GM19099 (cell line): ENCODE measurements around the gene CMC2.

Experiments
- POLR2A ChIP-seq: IDR thresholded peaks from 3 replicates; pipeline ENCODE4 v1.6.1; 2011; ENCODE audit warnings: low read depth; ENCODE audit not compliant: insufficient read length; ENCODE audit errors: extremely low read depth

Gene CMC2

DNA sequence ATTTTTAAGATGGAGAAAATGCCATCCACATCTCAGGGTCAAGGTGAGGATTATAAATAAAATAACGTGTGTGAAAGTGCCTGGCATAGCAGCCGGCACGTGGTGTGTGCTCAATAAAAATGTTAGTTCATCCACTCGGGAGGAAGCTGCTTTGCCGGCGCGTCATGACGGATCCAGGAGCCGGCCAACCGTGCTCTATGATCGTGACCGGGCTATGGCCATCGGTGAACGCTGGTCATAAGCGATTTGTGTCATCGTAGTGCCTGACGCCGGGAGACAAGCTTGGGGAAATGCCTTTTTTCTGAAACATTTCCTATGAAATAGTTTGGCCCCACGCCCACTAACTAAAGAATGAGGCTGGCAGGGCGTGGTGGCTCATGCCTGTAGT lies 74.0 kb downstream of the CMC2 start:
- TF ChIP-seq POLR2A, result no peak

DNA sequence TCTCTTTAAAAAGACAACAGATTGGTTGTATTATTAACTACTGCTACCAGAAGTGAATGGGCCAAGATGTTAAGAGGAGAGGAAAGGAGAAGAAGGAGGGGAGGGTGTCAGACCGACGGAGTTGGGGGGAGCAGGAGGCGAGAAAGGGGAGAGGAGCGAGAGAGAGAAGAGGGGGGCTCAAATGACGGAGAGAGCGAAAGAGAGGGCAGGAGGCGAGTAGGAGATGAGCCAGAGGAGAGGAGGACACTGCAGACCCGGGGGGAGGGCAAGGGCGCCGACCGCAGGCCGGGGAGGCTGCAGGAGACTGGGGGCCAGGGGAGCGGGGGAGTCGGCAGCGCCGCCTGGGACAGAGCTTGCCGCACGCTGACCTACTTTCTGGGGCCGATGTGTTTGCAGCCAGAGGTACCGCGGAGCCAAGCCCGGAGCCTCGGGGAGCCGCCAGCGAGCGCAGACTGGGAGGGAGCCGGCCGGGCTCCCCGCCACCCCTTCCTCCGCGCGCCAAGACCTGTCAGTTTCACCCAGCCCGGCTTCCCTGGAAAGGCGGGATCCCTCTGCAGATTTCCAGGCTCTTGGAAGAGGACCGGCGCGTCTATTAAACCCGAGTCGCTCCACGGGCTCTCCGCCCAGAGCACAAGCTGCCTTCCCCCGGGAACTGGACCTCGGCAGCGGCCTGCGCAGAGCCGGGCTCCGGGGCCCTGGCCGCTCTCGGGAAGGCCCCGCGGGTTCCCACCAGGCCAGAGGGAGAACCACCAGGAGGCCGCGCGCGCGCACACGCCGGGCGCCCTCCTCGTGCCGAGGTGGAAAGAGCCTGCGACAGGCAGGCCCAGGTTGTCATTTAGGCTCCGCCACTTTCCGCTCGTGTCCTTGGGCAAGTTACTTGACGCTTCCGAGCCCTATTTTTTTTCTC lies 74.6 kb downstream of the CMC2 start:
- no peak for TF ChIP-seq POLR2A

DNA sequence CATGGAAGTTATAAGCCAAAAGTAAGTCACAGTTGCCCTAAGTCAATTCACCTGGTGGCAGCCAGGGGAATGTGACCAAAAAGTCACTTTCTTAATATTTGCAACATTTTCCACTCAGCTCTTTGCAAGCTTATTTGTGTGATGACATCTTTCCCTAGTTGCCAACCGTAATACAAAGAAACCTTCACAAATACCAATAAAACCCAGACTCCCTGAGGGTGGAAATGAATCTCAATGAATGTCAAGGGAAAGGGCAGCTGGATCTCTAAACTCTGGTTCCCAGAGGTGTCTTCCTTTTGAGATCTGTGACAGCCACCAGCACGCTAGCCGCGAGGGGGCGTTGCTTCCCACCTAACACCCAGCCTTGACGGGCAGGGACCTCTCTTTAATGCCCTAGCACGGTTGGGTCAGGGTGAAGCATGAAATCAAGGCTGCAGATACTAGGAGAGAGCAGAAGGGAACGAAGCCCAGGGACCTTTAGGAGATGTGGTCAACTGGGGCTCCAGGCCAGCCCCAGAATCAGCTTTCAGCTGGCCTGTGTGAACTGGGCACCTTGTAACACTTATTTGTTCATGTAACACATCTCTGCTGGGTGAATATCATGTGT lies 82.2 kb downstream of the CMC2 start:
- no peak for TF ChIP-seq POLR2A

DNA sequence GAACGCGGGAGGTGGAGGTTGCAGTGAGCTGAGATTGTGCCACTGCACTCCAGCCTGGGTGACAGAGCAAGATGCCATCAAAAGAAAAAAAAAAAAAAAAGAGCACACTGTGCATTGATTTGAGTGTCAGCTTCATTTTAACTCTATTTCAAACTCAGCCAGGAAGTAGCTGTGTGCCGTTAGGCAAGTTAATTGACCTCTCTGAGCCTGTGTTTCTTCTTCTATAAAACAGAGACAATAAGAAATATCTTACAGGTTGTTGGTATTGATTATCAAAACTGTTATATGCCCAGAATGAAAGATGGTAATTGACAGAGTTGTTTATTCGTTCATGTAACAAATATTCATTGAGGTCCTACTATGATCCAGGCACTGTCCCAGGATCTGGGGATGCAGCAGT lies 83.3 kb downstream of the CMC2 start:
- no peak for TF ChIP-seq POLR2A
